HCT116 (cell line): ENCODE data around the gene GSN. TPM values are rescaled to one million over a fixed set of nuclear protein-coding genes. Genes with fewer than 3 reads are reported as not detected.

Experiments used
- ATAC-seq: fragments of 200-7000 bp; cut with Tn5 transposase; 2 replicates; pipeline ENCODE4 v1.9.1; 2020; ENCODE audit warnings: mild to moderate bottlenecking, moderate library complexity
- BruUV-seq: library from RNA; stranded (reverse); fragments of 400-500 nt; replicated peaks from 2 replicates; lab custom pipeline; 2021; lab: Mats Ljungman, UMichigan
- CTCF ChIA-PET: fragments of 300-600 bp; sonication (Branson Sonifier 250); formaldehyde crosslinking; loops from one replicate; lab custom pipeline; 2021; ENCODE audit warnings: antibody characterized with exemption; lab: Charles Lee
- POLR2A ChIA-PET: fragments of 300-600, 350-600 bp; sonication (Branson Sonifier 250); formaldehyde crosslinking; loops from one replicate; lab custom pipeline; 2021; ENCODE audit warnings: antibody characterized with exemption; lab: Charles Lee
- RAD21 ChIA-PET, 2 experiments: fragments of 300-600 bp; sonication (Branson Sonifier 250); formaldehyde crosslinking; loops; one replicate each; lab custom pipeline; 2023; ENCODE audit warnings: low total read pairs in 2 of 2; ENCODE audit not compliant: uncharacterized antibody in 2 of 2, unreplicated experiment in 2 of 2, low non-redundant PET in 1 of 2; lab: Charles Lee
- DNase-seq: peaks from one replicate; pipeline ENCODE4 v3.0.0-alpha.2; 2010; ENCODE audit warnings: low read depth, low spot score
- H2AFZ ChIP-seq: fragments of 200-600 bp; shearing (Covaris generic), sonication (generic); 2 replicates; pipeline ENCODE4 v1.6.1; 2017; ENCODE audit warnings: low read depth, mixed run types, mixed read lengths, antibody characterized with exemption, low read length; ENCODE audit not compliant: poor library complexity, severe bottlenecking
- H3K27ac ChIP-seq: 2 replicates; pipeline ENCODE4 v1.5.1; 2012; ENCODE audit warnings: low read depth, low read length
- H3K27me3 ChIP-seq: fragments of 200-600 bp; sonication (generic); 2 replicates; pipeline ENCODE4 v1.6.1; 2016; ENCODE audit warnings: mixed run types, low read length, mixed read lengths; ENCODE audit not compliant: insufficient read depth
- H3K36me3 ChIP-seq, 2 experiments: fragments of 200-500 bp in 1 of 2; fragments of 200-600 bp in 1 of 2; sonication (Bioruptor generic) in 1 of 2; sonication (generic) in 1 of 2; 2 replicates each; pipeline versions ENCODE4 v1.5.1 to v1.6.1; 2014 to 2016; ENCODE audit warnings: low read length in 2 of 2, inconsistent platforms in 1 of 2, mixed read lengths in 1 of 2, mixed run types in 1 of 2; ENCODE audit not compliant: insufficient read depth in 2 of 2, control insufficient read depth in 1 of 2
- H3K4me1 ChIP-seq, 2 experiments: fragments of 200-600 bp in 1 of 2; sonication (generic) in 1 of 2; 2 replicates each; pipeline versions ENCODE4 v1.5.1 to v1.6.1; 2012 to 2017; ENCODE audit warnings: low read length in 2 of 2, inconsistent platforms in 1 of 2, mild to moderate bottlenecking in 1 of 2, mixed read lengths in 1 of 2, mixed run types in 1 of 2, moderate library complexity in 1 of 2; ENCODE audit not compliant: insufficient read depth in 2 of 2, control insufficient read depth in 1 of 2
- H3K4me2 ChIP-seq: fragments of 200-600 bp; sonication (generic); 2 replicates; pipeline ENCODE4 v1.6.1; 2017; ENCODE audit warnings: mixed run types, low read length, mixed read lengths
- H3K4me3 ChIP-seq, 2 experiments: fragments of 200-600 bp in 1 of 2; sonication (generic) in 1 of 2; replicated peaks in 1 of 2; 2 replicates each; pipeline ENCODE4 v1.5.1; 2011 to 2016; ENCODE audit warnings: low read length in 2 of 2, control low read depth in 1 of 2, low read depth in 1 of 2, mild to moderate bottlenecking in 1 of 2, mixed read lengths in 1 of 2, mixed run types in 1 of 2
- H3K79me2 ChIP-seq: fragments of 200-600 bp; sonication (generic); 2 replicates; pipeline ENCODE4 v1.6.1; 2017; ENCODE audit warnings: mild to moderate bottlenecking, mixed run types, low read length, moderate library complexity, mixed read lengths; ENCODE audit not compliant: insufficient read depth
- H3K9ac ChIP-seq: fragments of 200-600 bp; sonication (generic); 2 replicates; pipeline ENCODE4 v1.6.1; 2016; ENCODE audit warnings: low read length, mixed read lengths
- H3K9me2 ChIP-seq: fragments of 200-600 bp; sonication (generic), shearing (Covaris generic); 2 replicates; pipeline ENCODE4 v1.6.1; 2017; ENCODE audit warnings: mixed run types, mild to moderate bottlenecking, moderate library complexity; ENCODE audit not compliant: insufficient read depth
- H3K9me3 ChIP-seq, 2 experiments: fragments of 200-500 bp in 1 of 2; fragments of 200-600 bp in 1 of 2; sonication (Bioruptor generic) in 1 of 2; sonication (generic) in 1 of 2; 2 replicates each; pipeline ENCODE4 v1.6.1; 2014 to 2017; ENCODE audit warnings: low read length in 2 of 2, mixed read lengths in 2 of 2, inconsistent platforms in 1 of 2, low read depth in 1 of 2, mild to moderate bottlenecking in 1 of 2, mixed run types in 1 of 2, moderate library complexity in 1 of 2; ENCODE audit not compliant: control insufficient read depth in 1 of 2, insufficient read depth in 1 of 2
- H4K20me1 ChIP-seq: fragments of 200-600 bp; sonication (generic), shearing (Covaris generic); 2 replicates; pipeline ENCODE4 v1.6.1; 2017; ENCODE audit warnings: mixed run types, mild to moderate bottlenecking, moderate library complexity; ENCODE audit not compliant: insufficient read depth
- CBX3 ChIP-seq: IDR thresholded peaks from 2 replicates; pipeline ENCODE4 v1.6.1; 2012; ENCODE audit warnings: low read depth
- EGR1 ChIP-seq: IDR thresholded peaks from 2 replicates; pipeline ENCODE4 v1.6.1; 2012; ENCODE audit warnings: low read depth
- ELF1 ChIP-seq: IDR thresholded peaks from 2 replicates; pipeline ENCODE4 v1.6.1; 2012; ENCODE audit warnings: low read depth, borderline replicate concordance
- EZH2 ChIP-seq: fragments of 200-600 bp; sonication (generic); IDR thresholded peaks from 2 replicates; pipeline ENCODE4 v1.6.1; 2017; ENCODE audit warnings: antibody characterized with exemption, mixed run types
- EZH2phosphoT487 ChIP-seq: fragments of 200-600 bp; IDR thresholded peaks from 2 replicates; pipeline ENCODE4 v1.6.1; 2018; ENCODE audit warnings: antibody characterized with exemption, borderline replicate concordance
- FOSL1 ChIP-seq: IDR thresholded peaks from 2 replicates; pipeline ENCODE4 v1.6.1; 2012; ENCODE audit warnings: low read depth
- JUND ChIP-seq: IDR thresholded peaks from 2 replicates; pipeline ENCODE4 v1.6.1; 2012
- POLR2A ChIP-seq: IDR thresholded peaks from 2 replicates; pipeline ENCODE4 v1.7.0; 2011; ENCODE audit warnings: borderline replicate concordance; ENCODE audit not compliant: insufficient read depth, insufficient read length; ENCODE audit errors: extremely low read depth
- POLR2AphosphoS5 ChIP-seq: IDR thresholded peaks from 2 replicates; pipeline ENCODE4 v1.6.1; 2011; ENCODE audit warnings: mild to moderate bottlenecking, low read depth, low read length, moderate library complexity
- RAD21 ChIP-seq: IDR thresholded peaks from 2 replicates; pipeline ENCODE4 v1.6.1; 2012; ENCODE audit warnings: low read depth, mild to moderate bottlenecking
- SIN3A ChIP-seq: IDR thresholded peaks from 2 replicates; pipeline ENCODE4 v1.6.1; 2012; ENCODE audit warnings: low read depth
- SP1 ChIP-seq: IDR thresholded peaks from 2 replicates; pipeline ENCODE4 v1.6.1; 2012; ENCODE audit warnings: low read depth
- SRF ChIP-seq: IDR thresholded peaks from 2 replicates; pipeline ENCODE4 v1.6.1; 2012; ENCODE audit warnings: low read depth
- TCF7L2 ChIP-seq: IDR thresholded peaks from 2 replicates; pipeline ENCODE4 v1.7.0; 2011; ENCODE audit warnings: borderline replicate concordance, inconsistent platforms; ENCODE audit not compliant: insufficient read depth, insufficient read length; ENCODE audit errors: extremely low read depth
- YY1 ChIP-seq: IDR thresholded peaks from 2 replicates; pipeline ENCODE4 v1.6.1; 2011; ENCODE audit warnings: low read length, low read depth, moderate library complexity, mild to moderate bottlenecking; ENCODE audit not compliant: insufficient replicate concordance; ENCODE audit errors: extremely low read depth
- ZNF274 ChIP-seq: fragments of 200-500 bp; sonication (Bioruptor generic); IDR thresholded peaks from 2 replicates; pipeline ENCODE4 v1.6.1; 2014; ENCODE audit warnings: mild to moderate bottlenecking, low read depth, low read length, inconsistent platforms
- intact Hi-C: fragments of 100-400 bp; cut with micrococcal nuclease; formaldehyde crosslinking; loops from 2 replicates; pipeline ENCODE4 v1.10.0; 2022
- total RNA-seq: library from RNA; stranded (reverse); gene quantifications from one replicate; pipeline ENCODE4 v1.2.1, GENCODE V29; 2021; ENCODE audit not compliant: unreplicated experiment
- TF ChIP-seq, protein P1 (sequence below): IDR thresholded peaks from 2 replicates; pipeline ENCODE4 v1.6.1; 2011; ENCODE audit warnings: mild to moderate bottlenecking, low read length, moderate library complexity; ENCODE audit not compliant: insufficient replicate concordance; ENCODE audit errors: extremely low read depth
- TF ChIP-seq, protein P2 (sequence below): IDR thresholded peaks from 2 replicates; pipeline ENCODE4 v1.6.1; 2012; ENCODE audit warnings: low read depth
- TF ChIP-seq, protein P3 (sequence below), 3 experiments: fragments of 200-600 bp in 1 of 3; sonication (generic) in 1 of 3; IDR thresholded peaks in 2 of 3; conservative IDR thresholded peaks in 1 of 3; 2 replicates each; pipeline ENCODE4 v1.5.1; 2012 to 2017; ENCODE audit warnings: low read depth in 2 of 3, low read length in 2 of 3, antibody characterized with exemption in 1 of 3, borderline replicate concordance in 1 of 3, control low read depth in 1 of 3, mild to moderate bottlenecking in 1 of 3, mixed read lengths in 1 of 3, mixed run types in 1 of 3, moderate library complexity in 1 of 3; ENCODE audit not compliant: insufficient read depth in 1 of 3

The GSN gene
- total RNA-seq, 1 experiment from 2014 or later, result 71.3 TPM

GRCh38 chr9:121253821-121254501 is 14.0 kb upstream of the GSN start:
- no peak overlapping the region for H3K4me3 ChIP-seq
- ChIA-PET POLR2A (no interaction called here), RAD21 (no interaction called here), CTCF (no interaction called here)
- no peaks in the 10 kb centered on the region for H3K79me2 ChIP-seq
- H3K27me3 ChIP-seq, result no peaks in the 10 kb centered on the region
- no peaks in the 10 kb centered on the region for H3K36me3 ChIP-seq
- H3K9ac ChIP-seq, result no peak overlapping the region
- no peak overlapping the region for H3K4me2 ChIP-seq
- H3K9me2 ChIP-seq, result no peaks in the 10 kb centered on the region
- TF ChIP-seq POLR2AphosphoS5 (no peak), JUND (no peak), EZH2phosphoT487 (no peak), CBX3 (no peak), SRF (no peak), SIN3A (no peak), EGR1 (no peak), SP1 (no peak), EZH2 (no peak), POLR2A (no peak), TCF7L2 (no peak), ELF1 (no peak), YY1 (no peak), RAD21 (no peak), ZNF274 (no peak), FOSL1 (no peak)
- TF ChIP-seq, protein P1, sequence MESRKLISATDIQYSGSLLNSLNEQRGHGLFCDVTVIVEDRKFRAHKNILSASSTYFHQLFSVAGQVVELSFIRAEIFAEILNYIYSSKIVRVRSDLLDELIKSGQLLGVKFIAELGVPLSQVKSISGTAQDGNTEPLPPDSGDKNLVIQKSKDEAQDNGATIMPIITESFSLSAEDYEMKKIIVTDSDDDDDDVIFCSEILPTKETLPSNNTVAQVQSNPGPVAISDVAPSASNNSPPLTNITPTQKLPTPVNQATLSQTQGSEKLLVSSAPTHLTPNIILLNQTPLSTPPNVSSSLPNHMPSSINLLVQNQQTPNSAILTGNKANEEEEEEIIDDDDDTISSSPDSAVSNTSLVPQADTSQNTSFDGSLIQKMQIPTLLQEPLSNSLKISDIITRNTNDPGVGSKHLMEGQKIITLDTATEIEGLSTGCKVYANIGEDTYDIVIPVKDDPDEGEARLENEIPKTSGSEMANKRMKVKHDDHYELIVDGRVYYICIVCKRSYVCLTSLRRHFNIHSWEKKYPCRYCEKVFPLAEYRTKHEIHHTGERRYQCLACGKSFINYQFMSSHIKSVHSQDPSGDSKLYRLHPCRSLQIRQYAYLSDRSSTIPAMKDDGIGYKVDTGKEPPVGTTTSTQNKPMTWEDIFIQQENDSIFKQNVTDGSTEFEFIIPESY, result no peak
- TF ChIP-seq, protein P2, sequence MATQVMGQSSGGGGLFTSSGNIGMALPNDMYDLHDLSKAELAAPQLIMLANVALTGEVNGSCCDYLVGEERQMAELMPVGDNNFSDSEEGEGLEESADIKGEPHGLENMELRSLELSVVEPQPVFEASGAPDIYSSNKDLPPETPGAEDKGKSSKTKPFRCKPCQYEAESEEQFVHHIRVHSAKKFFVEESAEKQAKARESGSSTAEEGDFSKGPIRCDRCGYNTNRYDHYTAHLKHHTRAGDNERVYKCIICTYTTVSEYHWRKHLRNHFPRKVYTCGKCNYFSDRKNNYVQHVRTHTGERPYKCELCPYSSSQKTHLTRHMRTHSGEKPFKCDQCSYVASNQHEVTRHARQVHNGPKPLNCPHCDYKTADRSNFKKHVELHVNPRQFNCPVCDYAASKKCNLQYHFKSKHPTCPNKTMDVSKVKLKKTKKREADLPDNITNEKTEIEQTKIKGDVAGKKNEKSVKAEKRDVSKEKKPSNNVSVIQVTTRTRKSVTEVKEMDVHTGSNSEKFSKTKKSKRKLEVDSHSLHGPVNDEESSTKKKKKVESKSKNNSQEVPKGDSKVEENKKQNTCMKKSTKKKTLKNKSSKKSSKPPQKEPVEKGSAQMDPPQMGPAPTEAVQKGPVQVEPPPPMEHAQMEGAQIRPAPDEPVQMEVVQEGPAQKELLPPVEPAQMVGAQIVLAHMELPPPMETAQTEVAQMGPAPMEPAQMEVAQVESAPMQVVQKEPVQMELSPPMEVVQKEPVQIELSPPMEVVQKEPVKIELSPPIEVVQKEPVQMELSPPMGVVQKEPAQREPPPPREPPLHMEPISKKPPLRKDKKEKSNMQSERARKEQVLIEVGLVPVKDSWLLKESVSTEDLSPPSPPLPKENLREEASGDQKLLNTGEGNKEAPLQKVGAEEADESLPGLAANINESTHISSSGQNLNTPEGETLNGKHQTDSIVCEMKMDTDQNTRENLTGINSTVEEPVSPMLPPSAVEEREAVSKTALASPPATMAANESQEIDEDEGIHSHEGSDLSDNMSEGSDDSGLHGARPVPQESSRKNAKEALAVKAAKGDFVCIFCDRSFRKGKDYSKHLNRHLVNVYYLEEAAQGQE, result no peak
- TF ChIP-seq, protein P3, sequence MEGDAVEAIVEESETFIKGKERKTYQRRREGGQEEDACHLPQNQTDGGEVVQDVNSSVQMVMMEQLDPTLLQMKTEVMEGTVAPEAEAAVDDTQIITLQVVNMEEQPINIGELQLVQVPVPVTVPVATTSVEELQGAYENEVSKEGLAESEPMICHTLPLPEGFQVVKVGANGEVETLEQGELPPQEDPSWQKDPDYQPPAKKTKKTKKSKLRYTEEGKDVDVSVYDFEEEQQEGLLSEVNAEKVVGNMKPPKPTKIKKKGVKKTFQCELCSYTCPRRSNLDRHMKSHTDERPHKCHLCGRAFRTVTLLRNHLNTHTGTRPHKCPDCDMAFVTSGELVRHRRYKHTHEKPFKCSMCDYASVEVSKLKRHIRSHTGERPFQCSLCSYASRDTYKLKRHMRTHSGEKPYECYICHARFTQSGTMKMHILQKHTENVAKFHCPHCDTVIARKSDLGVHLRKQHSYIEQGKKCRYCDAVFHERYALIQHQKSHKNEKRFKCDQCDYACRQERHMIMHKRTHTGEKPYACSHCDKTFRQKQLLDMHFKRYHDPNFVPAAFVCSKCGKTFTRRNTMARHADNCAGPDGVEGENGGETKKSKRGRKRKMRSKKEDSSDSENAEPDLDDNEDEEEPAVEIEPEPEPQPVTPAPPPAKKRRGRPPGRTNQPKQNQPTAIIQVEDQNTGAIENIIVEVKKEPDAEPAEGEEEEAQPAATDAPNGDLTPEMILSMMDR (IDR thresholded peaks at IDR 0.05 in 2 of 3, conservative IDR thresholded peaks at IDR 0.05 in 1 of 3; ENCODE audit: borderline replicate concordance in 1 of 3, insufficient read depth in 1 of 3, low read depth in 2 of 3, low read length in 2 of 3), result no peak
- no peak for DNase-seq
- no peak overlapping the region for H2AFZ ChIP-seq
- BruUV-seq, result no TSS peak
- ATAC-seq, result no peak
- no peaks in the 10 kb centered on the region for H3K9me3 ChIP-seq
- H3K4me1 ChIP-seq, result no peaks in the 10 kb centered on the region
- H3K27ac ChIP-seq, result no peak overlapping the region
- no peaks in the 10 kb centered on the region for H4K20me1 ChIP-seq
- intact Hi-C loops, result no loop called here
